ENCODE results near the gene RUNX2. TPM values are rescaled to one million over a fixed set of nuclear protein-coding genes. Genes with fewer than 3 reads are reported as not detected.
A peak's percentile ranks its signal among the peaks of the same experiment; 100 is the strongest.

RUNX2 gene
- total and polyA plus RNA-seq, 8 donors, result 2.5 to 5.9 (median 3.0) TPM

- H3K9me3 ChIP-seq, result no peaks in the 10 kb centered on the region
- H3K27ac ChIP-seq, result no peak overlapping the region
- no peaks in the 10 kb centered on the region for H3K27me3 ChIP-seq
- intact Hi-C loops (cut with DNase I), result no loop called here
- peaks cover 19 to 56% of the 10 kb centered on the region in 2 donors for H3K4me1 ChIP-seq
- H3K36me3 ChIP-seq, result no peaks in the 10 kb centered on the region
- ATAC-seq (no peak), DNase-seq (no peak)
- TF ChIP-seq CTCF (IDR thresholded peaks at IDR 0.05), result no peak
- H3K4me3 ChIP-seq, result no peak overlapping the region
Observed at GRCh38 chr6:45442716-45443115, 114.6 kb downstream of the RUNX2 start.

- H3K9me3 ChIP-seq, result no peaks in the 10 kb centered on the region
- peak; percentile 33 for ATAC-seq
- TF ChIP-seq CTCF (IDR thresholded peaks at IDR 0.05), result no peak
- peak overlapping the region in 1 of 2 donors; percentile 11 for H3K4me3 ChIP-seq
- no peaks in the 10 kb centered on the region for H3K36me3 ChIP-seq
- DNase-seq, result no peak
- peak overlapping the region; percentile 79 to 83 for H3K27ac ChIP-seq
- intact Hi-C loops (cut with DNase I), result no loop called here
- H3K27me3 ChIP-seq, result no peaks in the 10 kb centered on the region
- peaks cover 12 to 48% of the 10 kb centered on the region in 2 donors for H3K4me1 ChIP-seq
Observed at GRCh38 chr6:45445364-45445748, 117.2 kb downstream of the RUNX2 start.

GRCh38 chr6:45445749-45446549 is 117.8 kb downstream of the RUNX2 start:
- no peaks in the 10 kb centered on the region for H3K9me3 ChIP-seq
- DNase-seq (peak; percentile 73 to 94 (median 85)), ATAC-seq (peak; percentile 93)
- H3K4me3 ChIP-seq, result peak overlapping the region in 1 of 2 donors; percentile 11
- H3K4me1 ChIP-seq, result peaks cover 12 to 48% of the 10 kb centered on the region in 2 donors
- no peaks in the 10 kb centered on the region for H3K27me3 ChIP-seq
- no peak for TF ChIP-seq CTCF (IDR thresholded peaks at IDR 0.05)
- intact Hi-C loops (cut with DNase I), result no loop called here
- H3K36me3 ChIP-seq, result no peaks in the 10 kb centered on the region
- H3K27ac ChIP-seq, result peak overlapping the region; percentile 79 to 83

- Histone ChIP-seq H3K27ac (peak overlapping the region; percentile 79 to 83), H3K9me3 (no peaks in the 10 kb centered on the region), H3K4me3 (no peak overlapping the region), H3K36me3 (no peaks in the 10 kb centered on the region), H3K4me1 (peaks cover 12 to 46% of the 10 kb centered on the region in 2 donors), H3K27me3 (no peaks in the 10 kb centered on the region)
- peak in 1 of 4 donors; percentile 31 for DNase-seq
- no peak for TF ChIP-seq CTCF (IDR thresholded peaks at IDR 0.05)
- intact Hi-C loops (cut with DNase I), result no loop called here
- no peak for ATAC-seq
Observed at GRCh38 chr6:45447005-45447404, 118.9 kb downstream of the RUNX2 start.

DNA sequence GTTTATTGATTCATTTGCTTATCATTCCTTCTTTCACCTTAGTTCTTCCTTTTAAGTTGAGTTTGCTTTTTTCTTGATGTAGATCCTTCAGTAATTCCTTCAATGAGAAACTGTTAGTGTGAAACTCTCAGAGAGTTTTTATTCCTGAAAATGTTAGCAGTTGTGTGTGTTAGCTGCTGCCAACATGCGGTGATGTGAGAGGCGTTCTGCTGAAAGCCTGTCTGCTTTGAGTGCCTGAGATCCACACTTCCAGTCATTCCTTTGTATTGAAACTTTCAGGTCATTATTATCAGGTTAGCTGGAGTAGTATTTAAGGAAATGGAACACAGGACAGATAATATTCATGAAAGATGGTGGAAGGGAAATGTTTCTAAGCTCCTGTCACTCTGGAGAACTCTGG is 119.6 kb downstream of the RUNX2 start:
- H3K9me3 ChIP-seq, result no peaks in the 10 kb centered on the region
- no peak for TF ChIP-seq CTCF (IDR thresholded peaks at IDR 0.05)
- intact Hi-C loops (cut with DNase I), result no loop called here
- H3K27ac ChIP-seq, result no peak overlapping the region
- no peaks in the 10 kb centered on the region for H3K27me3 ChIP-seq
- DNase-seq (no peak), ATAC-seq (no peak)
- H3K4me1 ChIP-seq, result peaks cover 12 to 43% of the 10 kb centered on the region in 2 donors
- no peak overlapping the region for H3K4me3 ChIP-seq
- no peaks in the 10 kb centered on the region for H3K36me3 ChIP-seq
